Activated T-helper 17 cell treated with anti-CD3 and anti-CD28 coated beads, Interleukin-2, amount 50 U/mL, for 72 hours (primary cell): ENCODE measurements around the gene PPP2R3A. TPM values are rescaled to one million over a fixed set of nuclear protein-coding genes. Genes with fewer than 3 reads are reported as not detected.

Experiments
- ATAC-seq: fragments of 150-1000 bp; cut with Tn5 transposase; replicated peaks from 2 replicates; pipeline ENCODE4 v1.10.0; 2021; ENCODE audit warnings: mild to moderate bottlenecking, moderate library complexity
- H3K27ac Mint-ChIP-seq: one replicate; pipeline ENCODE4 v1.8.0; 2022; ENCODE audit warnings: mixed read lengths
- H3K27me3 Mint-ChIP-seq: one replicate; pipeline ENCODE4 v1.8.0; 2022; ENCODE audit warnings: mixed read lengths
- H3K36me3 Mint-ChIP-seq: one replicate; pipeline ENCODE4 v1.8.0; 2022; ENCODE audit warnings: low read depth, mild to moderate bottlenecking, mixed read lengths
- H3K4me1 Mint-ChIP-seq: one replicate; pipeline ENCODE4 v1.8.0; 2022; ENCODE audit warnings: mixed read lengths
- H3K4me3 Mint-ChIP-seq: one replicate; pipeline ENCODE4 v1.8.0; 2022; ENCODE audit warnings: mild to moderate bottlenecking, mixed read lengths
- H3K9me3 Mint-ChIP-seq: one replicate; pipeline ENCODE4 v1.8.0; 2022; ENCODE audit warnings: mixed read lengths
- total RNA-seq, 2 donors: library from RNA; stranded (reverse); gene quantifications; one replicate each; pipeline ENCODE4 v1.2.3, GENCODE V29; 2022

Gene PPP2R3A
- total RNA-seq, 2 donors from 2014 or later: 0.15 to 0.79 TPM

- Mint-ChIP-seq H3K4me3 (no peak overlapping the region), H3K27ac (no peak overlapping the region), H3K36me3 (no peaks in the 10 kb centered on the region), H3K9me3 (peaks cover 6% of the 10 kb centered on the region), H3K4me1 (no peaks in the 10 kb centered on the region), H3K27me3 (peaks cover 29% of the 10 kb centered on the region)
- ATAC-seq: no peak
These were observed 20.7 kb upstream of the PPP2R3A start for GRCh38 chr3:135944831-135945230.

GRCh38 chr3:135950941-135951340 is 14.6 kb upstream of the PPP2R3A start:
- Mint-ChIP-seq H3K36me3 (no peaks in the 10 kb centered on the region), H3K27me3 (peaks cover 16% of the 10 kb centered on the region), H3K4me1 (no peaks in the 10 kb centered on the region), H3K9me3 (no peaks in the 10 kb centered on the region), H3K27ac (no peak overlapping the region), H3K4me3 (no peak overlapping the region)
- no peak for ATAC-seq

- Mint-ChIP-seq H3K27me3 (peaks cover 29% of the 10 kb centered on the region), H3K27ac (no peak overlapping the region), H3K4me3 (peak overlapping the region; percentile 65), H3K4me1 (no peaks in the 10 kb centered on the region), H3K9me3 (peaks cover 13% of the 10 kb centered on the region), H3K36me3 (no peaks in the 10 kb centered on the region)
- ATAC-seq: no peak
These were observed 1.2 kb upstream of the PPP2R3A start for GRCh38 chr3:135964160-135964955.

- Mint-ChIP-seq H3K9me3 (peaks cover 11% of the 10 kb centered on the region), H3K27ac (no peak overlapping the region), H3K36me3 (no peaks in the 10 kb centered on the region), H3K27me3 (peaks cover 33% of the 10 kb centered on the region), H3K4me3 (peak overlapping the region; percentile 65), H3K4me1 (no peaks in the 10 kb centered on the region)
- ATAC-seq: no peak
These were observed 411 bp upstream of the PPP2R3A start for GRCh38 chr3:135965129-135965505.

- no peaks in the 10 kb centered on the region for H3K4me1 Mint-ChIP-seq
- no peak for ATAC-seq
- peaks cover 4% of the 10 kb centered on the region for H3K9me3 Mint-ChIP-seq
- peak overlapping the region; percentile 65 for H3K4me3 Mint-ChIP-seq
- no peak overlapping the region for H3K27ac Mint-ChIP-seq
- H3K36me3 Mint-ChIP-seq: no peaks in the 10 kb centered on the region
- H3K27me3 Mint-ChIP-seq: peaks cover 38% of the 10 kb centered on the region
These were observed 888 bp downstream of the PPP2R3A start for GRCh38 chr3:135966271-135966961.

GRCh38 chr3:135966962-135967274 is 1.4 kb downstream of the PPP2R3A start:
- H3K9me3 Mint-ChIP-seq: peaks cover 3% of the 10 kb centered on the region
- peak overlapping the region; percentile 65 for H3K4me3 Mint-ChIP-seq
- no peaks in the 10 kb centered on the region for H3K4me1 Mint-ChIP-seq
- H3K27me3 Mint-ChIP-seq: peaks cover 38% of the 10 kb centered on the region
- H3K27ac Mint-ChIP-seq: no peak overlapping the region
- ATAC-seq: no peak
- no peaks in the 10 kb centered on the region for H3K36me3 Mint-ChIP-seq

GRCh38 chr3:135967867-135968266 is 2.3 kb downstream of the PPP2R3A start:
- Mint-ChIP-seq H3K27ac (no peak overlapping the region), H3K4me3 (peak overlapping the region; percentile 65), H3K27me3 (peaks cover 38% of the 10 kb centered on the region), H3K9me3 (no peaks in the 10 kb centered on the region), H3K4me1 (no peaks in the 10 kb centered on the region), H3K36me3 (no peaks in the 10 kb centered on the region)
- no peak for ATAC-seq

GRCh38 chr3:135970506-135971116 is 5.1 kb downstream of the PPP2R3A start:
- no peak overlapping the region for H3K4me3 Mint-ChIP-seq
- H3K4me1 Mint-ChIP-seq: no peaks in the 10 kb centered on the region
- no peaks in the 10 kb centered on the region for H3K9me3 Mint-ChIP-seq
- no peak overlapping the region for H3K27ac Mint-ChIP-seq
- H3K27me3 Mint-ChIP-seq: peaks cover 44% of the 10 kb centered on the region
- no peaks in the 10 kb centered on the region for H3K36me3 Mint-ChIP-seq
- ATAC-seq: no peak

GRCh38 chr3:135973841-135974240 is 8.3 kb downstream of the PPP2R3A start:
- H3K4me1 Mint-ChIP-seq: no peaks in the 10 kb centered on the region
- peaks cover 28% of the 10 kb centered on the region for H3K27me3 Mint-ChIP-seq
- H3K4me3 Mint-ChIP-seq: no peak overlapping the region
- ATAC-seq: no peak
- H3K27ac Mint-ChIP-seq: no peak overlapping the region
- H3K9me3 Mint-ChIP-seq: no peaks in the 10 kb centered on the region
- no peaks in the 10 kb centered on the region for H3K36me3 Mint-ChIP-seq

- H3K4me1 Mint-ChIP-seq: no peaks in the 10 kb centered on the region
- no peak overlapping the region for H3K27ac Mint-ChIP-seq
- peaks cover 21% of the 10 kb centered on the region for H3K27me3 Mint-ChIP-seq
- no peaks in the 10 kb centered on the region for H3K36me3 Mint-ChIP-seq
- no peak overlapping the region for H3K4me3 Mint-ChIP-seq
- no peak for ATAC-seq
- H3K9me3 Mint-ChIP-seq: no peaks in the 10 kb centered on the region
These were observed 9.5 kb downstream of the PPP2R3A start for GRCh38 chr3:135975053-135975452.

GRCh38 chr3:135975536-135975935 is 10.0 kb downstream of the PPP2R3A start:
- no peaks in the 10 kb centered on the region for H3K36me3 Mint-ChIP-seq
- no peak for ATAC-seq
- H3K4me3 Mint-ChIP-seq: no peak overlapping the region
- no peak overlapping the region for H3K27ac Mint-ChIP-seq
- H3K27me3 Mint-ChIP-seq: peaks cover 18% of the 10 kb centered on the region
- H3K9me3 Mint-ChIP-seq: no peaks in the 10 kb centered on the region
- H3K4me1 Mint-ChIP-seq: no peaks in the 10 kb centered on the region

GRCh38 chr3:135980343-135980742 is 14.8 kb downstream of the PPP2R3A start:
- no peaks in the 10 kb centered on the region for H3K36me3 Mint-ChIP-seq
- no peak for ATAC-seq
- H3K27me3 Mint-ChIP-seq: peaks cover 19% of the 10 kb centered on the region
- no peaks in the 10 kb centered on the region for H3K4me1 Mint-ChIP-seq
- H3K27ac Mint-ChIP-seq: no peak overlapping the region
- H3K4me3 Mint-ChIP-seq: no peak overlapping the region
- H3K9me3 Mint-ChIP-seq: no peaks in the 10 kb centered on the region

GRCh38 chr3:135981701-135982403 is 16.3 kb downstream of the PPP2R3A start:
- no peak overlapping the region for H3K27ac Mint-ChIP-seq
- H3K36me3 Mint-ChIP-seq: no peaks in the 10 kb centered on the region
- H3K9me3 Mint-ChIP-seq: no peaks in the 10 kb centered on the region
- no peaks in the 10 kb centered on the region for H3K4me1 Mint-ChIP-seq
- peaks cover 16% of the 10 kb centered on the region for H3K27me3 Mint-ChIP-seq
- no peak for ATAC-seq
- no peak overlapping the region for H3K4me3 Mint-ChIP-seq

- H3K9me3 Mint-ChIP-seq: no peaks in the 10 kb centered on the region
These were observed 16.9 kb downstream of the PPP2R3A start for GRCh38 chr3:135982404-135982761.

More at GRCh38 chr3:135982404-135982761, 16.9 kb downstream of the PPP2R3A start:
- H3K4me1 Mint-ChIP-seq: no peaks in the 10 kb centered on the region
- ATAC-seq: no peak
- H3K27me3 Mint-ChIP-seq: peaks cover 16% of the 10 kb centered on the region
- H3K27ac Mint-ChIP-seq: no peak overlapping the region
- H3K36me3 Mint-ChIP-seq: no peaks in the 10 kb centered on the region
- no peak overlapping the region for H3K4me3 Mint-ChIP-seq
